Naive thymus-derived CD8-positive, alpha-beta T cell (primary cell): Measurements from ENCODE around the gene TRIM61. TPM values are rescaled to one million over a fixed set of nuclear protein-coding genes. Genes with fewer than 3 reads are reported as not detected.
"Not testable (repeated sequence)": the region's sequence is repeated elsewhere in the genome, so short reads cannot be mapped to it uniquely, and the experiment has no call there.

ENCODE experiments used
- ATAC-seq, 2 donors: fragments of 150-1000 bp; cut with Tn5 transposase in 1 of 2; sonication (Bioruptor Pico), chemical (Tn5 transposase) in 1 of 2; 1 replicate in 1 of 2; 2 replicates in 1 of 2; pipeline ENCODE4 v1.10.0; 2021; ENCODE audit warnings: mild to moderate bottlenecking in 2 of 2, moderate library complexity in 2 of 2
- POLR2A ChIA-PET: fragments of 350-600 bp; sonication (Branson Sonifier 250); formaldehyde crosslinking; loops from one replicate; lab custom pipeline; 2021; ENCODE audit warnings: antibody characterized with exemption; lab: Charles Lee
- DNase-seq, 10 donors: peaks; one replicate each; pipeline versions ENCODE4 v3.0.0 to v3.0.0-alpha.2; 2020 to 2022
- H3K27ac Mint-ChIP-seq, 10 donors: one replicate each; pipeline ENCODE4 v1.8.0; 2020 to 2022; ENCODE audit warnings: mild to moderate bottlenecking in 10 of 10, mixed read lengths in 10 of 10, moderate library complexity in 4 of 10, inconsistent platforms in 1 of 10
- H3K27me3 Mint-ChIP-seq, 5 donors: one replicate each; pipeline ENCODE4 v1.8.0; 2021 to 2022; ENCODE audit warnings: mixed read lengths in 5 of 5
- H3K36me3 Mint-ChIP-seq, 3 donors: one replicate each; pipeline ENCODE4 v1.8.0; 2020 to 2022; ENCODE audit warnings: mixed read lengths in 3 of 3, mild to moderate bottlenecking in 2 of 3, inconsistent platforms in 1 of 3
- H3K4me1 Mint-ChIP-seq, 4 donors: one replicate each; pipeline ENCODE4 v1.8.0; 2021 to 2022; ENCODE audit warnings: mixed read lengths in 4 of 4
- H3K4me3 Mint-ChIP-seq, 10 donors: one replicate each; pipeline ENCODE4 v1.8.0; 2020 to 2022; ENCODE audit warnings: mild to moderate bottlenecking in 10 of 10, mixed read lengths in 10 of 10, moderate library complexity in 6 of 10, inconsistent platforms in 1 of 10
- H3K9me3 Mint-ChIP-seq, 9 donors: one replicate each; pipeline ENCODE4 v1.8.0; 2020 to 2022; ENCODE audit warnings: mixed read lengths in 9 of 9, mild to moderate bottlenecking in 3 of 9, inconsistent platforms in 1 of 9, moderate library complexity in 1 of 9
- polyA plus RNA-seq, 3 donors: library from polyadenylated mRNA; unstranded; fragments of 300-500 nt; fragmentation: Illumina TruSeq; gene quantifications; one replicate each; pipeline ENCODE4 v1.2.3, GENCODE V29; 2021
- total RNA-seq, 8 experiments: library from RNA in 2 of 8; stranded (reverse) in 2 of 8; gene quantifications; one replicate each; pipeline ENCODE4 v1.2.3 and lab custom pipeline; 2021 to 2026

The TRIM61 gene
- total and polyA plus RNA-seq, 5 experiments from 2014 or later = 1.4 to 2.6 (median 1.7) TPM

DNA sequence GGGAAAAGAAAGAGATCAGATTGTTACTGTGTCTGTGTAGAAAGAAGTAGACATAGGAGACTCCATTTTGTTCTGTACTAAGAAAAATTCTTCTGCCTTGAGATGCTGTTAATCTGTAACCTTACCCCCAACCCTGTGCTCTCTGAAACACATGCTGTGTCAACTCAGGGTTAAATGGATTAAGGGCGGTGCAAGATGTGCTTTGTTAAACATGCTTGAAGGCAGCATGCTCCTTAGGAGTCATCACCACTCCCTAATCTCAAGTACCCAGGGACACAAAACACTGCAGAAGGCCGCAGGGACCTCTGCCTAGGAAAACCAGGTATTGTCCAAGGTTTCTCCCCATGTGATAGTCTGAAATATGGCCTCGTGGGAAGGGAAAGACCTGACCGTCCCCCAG is 24.5 kb upstream of the TRIM61 start:
- ATAC-seq, DNase-seq, H3K4me1 Mint-ChIP-seq, POLR2A ChIA-PET, H3K36me3 Mint-ChIP-seq, H3K27ac Mint-ChIP-seq, H3K9me3 Mint-ChIP-seq, H3K4me3 Mint-ChIP-seq: not testable (repeated sequence)
- peaks cover 9 to 47% (median 12%) of the 10 kb centered on the region in 5 donors for H3K27me3 Mint-ChIP-seq

GRCh38 chr4:164998526-164999080 is 21.1 kb upstream of the TRIM61 start:
- H3K9me3 Mint-ChIP-seq, H3K4me1 Mint-ChIP-seq, ATAC-seq, H3K4me3 Mint-ChIP-seq, H3K36me3 Mint-ChIP-seq, POLR2A ChIA-PET, DNase-seq: not testable (repeated sequence)
- peak overlapping the region in 1 of 10 donors; percentile 61 for H3K27ac Mint-ChIP-seq
- peaks cover 9 to 29% (median 11%) of the 10 kb centered on the region in 5 donors for H3K27me3 Mint-ChIP-seq

DNA sequence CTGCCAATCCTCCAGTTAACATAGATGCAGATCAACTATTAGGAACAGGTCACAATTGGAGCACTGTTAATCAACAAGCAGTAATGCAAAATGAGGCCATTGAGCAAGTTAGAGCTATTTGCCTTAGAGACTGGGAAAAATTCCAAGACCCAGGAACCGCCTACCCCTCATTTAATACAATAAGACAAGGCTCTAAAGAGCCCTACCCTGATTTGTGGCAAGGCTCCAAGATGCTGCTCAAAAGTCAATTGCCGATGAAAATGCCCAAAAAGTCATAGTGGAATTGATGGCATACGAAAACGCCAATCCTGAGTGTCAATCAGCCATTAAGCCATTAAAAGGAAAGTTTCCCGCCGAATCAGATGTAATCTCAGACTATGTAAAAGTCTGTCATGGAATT is 20.5 kb upstream of the TRIM61 start:
- no peak overlapping the region for H3K4me3 Mint-ChIP-seq
- H3K27me3 Mint-ChIP-seq = peaks cover 9 to 29% (median 11%) of the 10 kb centered on the region in 5 donors
- no peaks in the 10 kb centered on the region for H3K9me3 Mint-ChIP-seq
- H3K36me3 Mint-ChIP-seq = no peaks in the 10 kb centered on the region
- POLR2A ChIA-PET = no interaction called here
- DNase-seq (no peak), ATAC-seq (no peak)
- H3K4me1 Mint-ChIP-seq = no peaks in the 10 kb centered on the region
- no peak overlapping the region for H3K27ac Mint-ChIP-seq

- POLR2A ChIA-PET = no interaction called here
- H3K4me1 Mint-ChIP-seq = no peaks in the 10 kb centered on the region
- no peak for ATAC-seq
- DNase-seq = no peak
- H3K9me3 Mint-ChIP-seq = no peaks in the 10 kb centered on the region
- no peak overlapping the region for H3K4me3 Mint-ChIP-seq
- H3K27ac Mint-ChIP-seq = no peak overlapping the region
- H3K36me3 Mint-ChIP-seq = no peaks in the 10 kb centered on the region
- peaks cover 9 to 29% (median 13%) of the 10 kb centered on the region in 5 donors for H3K27me3 Mint-ChIP-seq
These were observed 19.9 kb upstream of the TRIM61 start for GRCh38 chr4:164997324-164997723.

DNA sequence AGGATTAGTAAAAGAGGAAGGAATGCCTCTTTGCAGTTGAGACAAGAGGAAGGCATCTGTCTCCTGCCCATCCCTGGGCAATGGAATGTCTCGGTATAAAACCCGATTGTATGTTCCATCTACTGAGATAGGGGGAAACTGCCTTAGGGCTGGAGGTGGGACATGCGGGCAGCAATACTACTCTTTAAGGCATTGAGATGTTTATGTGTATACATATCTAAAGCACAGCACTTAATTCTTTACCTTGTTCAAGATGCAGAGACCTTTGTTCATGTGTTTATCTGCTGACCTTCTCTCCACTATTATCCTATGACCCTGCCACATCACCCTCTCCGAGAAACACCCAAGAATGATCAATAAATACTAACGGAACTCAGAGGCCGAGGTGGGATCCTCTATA is 18.7 kb upstream of the TRIM61 start:
- POLR2A ChIA-PET, ATAC-seq, H3K9me3 Mint-ChIP-seq, H3K36me3 Mint-ChIP-seq, H3K27ac Mint-ChIP-seq, H3K4me1 Mint-ChIP-seq, DNase-seq: not testable (repeated sequence)
- Mint-ChIP-seq H3K27me3 (peaks cover 9 to 38% (median 18%) of the 10 kb centered on the region in 5 donors), H3K4me3 (peak overlapping the region in 1 of 10 donors; percentile 20)

DNA sequence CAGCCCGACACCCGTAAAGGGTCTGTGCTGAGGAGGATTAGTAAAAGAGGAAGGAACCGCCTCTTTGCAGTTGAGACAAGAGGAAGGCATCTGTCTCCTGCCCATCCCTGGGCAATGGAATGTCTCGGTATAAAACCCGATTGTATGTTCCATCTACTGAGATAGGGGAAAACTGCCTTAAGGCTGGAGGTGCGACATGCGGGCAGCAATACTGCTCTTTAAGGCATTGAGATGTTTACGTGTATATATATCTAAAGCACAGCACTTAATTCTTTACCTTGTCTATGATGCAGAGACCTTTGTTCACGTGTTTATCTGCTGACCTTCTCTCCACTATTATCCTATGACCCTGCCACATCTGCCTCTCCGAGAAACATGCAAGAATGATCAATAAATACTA is 13.3 kb upstream of the TRIM61 start:
- H3K4me3 Mint-ChIP-seq, ATAC-seq, POLR2A ChIA-PET, H3K36me3 Mint-ChIP-seq, H3K4me1 Mint-ChIP-seq, H3K27ac Mint-ChIP-seq, H3K9me3 Mint-ChIP-seq, DNase-seq: not testable (repeated sequence)
- peaks cover 1 to 16% (median 8%) of the 10 kb centered on the region in 5 donors for H3K27me3 Mint-ChIP-seq

DNA sequence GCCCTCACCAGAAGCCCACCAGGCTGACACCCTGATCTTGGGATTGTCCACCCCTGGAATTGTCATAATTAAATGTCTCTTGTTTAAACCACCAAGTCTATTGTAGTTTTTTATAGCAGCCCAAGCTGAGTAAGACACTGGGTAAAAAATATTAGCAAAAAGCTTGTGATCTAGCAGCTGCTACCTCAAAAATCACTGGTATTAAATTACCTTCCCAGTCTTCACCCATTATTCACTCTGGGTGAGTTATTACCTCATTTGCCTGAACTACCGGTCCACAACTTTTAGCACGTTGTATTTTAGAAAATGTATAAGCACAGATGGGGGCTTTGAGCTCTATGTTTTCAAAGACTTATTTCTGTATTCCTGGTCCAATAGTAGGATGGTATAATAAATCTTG is 12.0 kb upstream of the TRIM61 start:
- POLR2A ChIA-PET = no interaction called here
- Mint-ChIP-seq H3K27me3 (peaks cover 0 to 15% (median 8%) of the 10 kb centered on the region in 5 donors), H3K36me3 (no peaks in the 10 kb centered on the region), H3K27ac (no peak overlapping the region), H3K4me1 (no peaks in the 10 kb centered on the region), H3K4me3 (no peak overlapping the region), H3K9me3 (peaks cover 0 to 4% (median 0%) of the 10 kb centered on the region in 9 donors)
- no peak for ATAC-seq
- DNase-seq = no peak

DNA sequence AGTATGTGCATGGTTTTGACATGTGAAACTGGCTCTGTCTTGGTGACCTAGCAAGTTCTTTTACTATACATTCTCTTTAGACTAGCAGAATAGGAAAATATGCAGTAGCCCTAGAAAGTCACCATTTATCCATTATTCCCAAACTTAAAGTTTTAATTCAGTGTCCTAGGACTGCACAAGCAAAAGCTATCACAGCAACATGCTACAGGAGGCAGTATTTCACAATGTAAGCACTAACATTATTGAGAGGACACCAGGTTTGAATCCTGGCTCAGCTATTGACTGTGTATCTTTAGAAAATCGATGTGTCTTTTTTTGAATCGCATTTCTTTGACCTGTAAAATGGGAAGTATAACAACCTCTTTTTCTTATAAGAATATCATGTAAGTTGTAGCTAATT is 5.5 kb downstream of the TRIM61 start:
- H3K9me3 Mint-ChIP-seq, H3K27me3 Mint-ChIP-seq: not testable (repeated sequence)
- H3K4me1 Mint-ChIP-seq = peaks cover 2 to 10% (median 4%) of the 10 kb centered on the region in 4 donors

DNA sequence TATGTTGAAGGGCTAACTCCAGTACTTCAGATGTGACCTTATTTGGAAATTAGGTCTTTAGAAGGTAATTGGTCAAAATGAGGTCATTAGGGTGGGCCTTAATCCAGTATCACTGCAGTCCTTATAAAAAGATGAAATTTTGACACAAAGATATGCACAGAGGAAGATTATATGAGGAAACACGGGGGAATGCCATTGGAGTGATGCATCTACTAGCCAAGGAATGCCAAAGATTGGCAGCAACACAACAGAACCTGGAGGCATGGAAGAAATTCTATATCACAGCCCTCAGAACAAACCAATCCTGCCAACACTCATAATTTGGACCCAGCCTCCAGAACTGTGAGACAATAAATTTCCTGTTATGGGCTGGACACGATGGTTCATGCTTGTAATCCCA is 17.6 kb downstream of the TRIM61 start:
- Mint-ChIP-seq H3K4me3 (no peak overlapping the region), H3K4me1 (peaks cover 6 to 28% (median 22%) of the 10 kb centered on the region in 4 donors), H3K36me3 (peaks cover 2 to 36% (median 19%) of the 10 kb centered on the region in 3 donors), H3K27me3 (peaks cover 0 to 3% (median 0%) of the 10 kb centered on the region in 5 donors), H3K27ac (no peak overlapping the region), H3K9me3 (peaks cover 0 to 52% (median 17%) of the 10 kb centered on the region in 9 donors)
- POLR2A ChIA-PET = no interaction called here
- DNase-seq (no peak), ATAC-seq (no peak)

More for the DNA sequence above, 5.5 kb downstream of the TRIM61 start:
- H3K27ac Mint-ChIP-seq, POLR2A ChIA-PET, ATAC-seq, H3K4me3 Mint-ChIP-seq, DNase-seq: not testable (repeated sequence)
- H3K36me3 Mint-ChIP-seq = peaks cover 0 to 39% (median 9%) of the 10 kb centered on the region in 3 donors

DNA sequence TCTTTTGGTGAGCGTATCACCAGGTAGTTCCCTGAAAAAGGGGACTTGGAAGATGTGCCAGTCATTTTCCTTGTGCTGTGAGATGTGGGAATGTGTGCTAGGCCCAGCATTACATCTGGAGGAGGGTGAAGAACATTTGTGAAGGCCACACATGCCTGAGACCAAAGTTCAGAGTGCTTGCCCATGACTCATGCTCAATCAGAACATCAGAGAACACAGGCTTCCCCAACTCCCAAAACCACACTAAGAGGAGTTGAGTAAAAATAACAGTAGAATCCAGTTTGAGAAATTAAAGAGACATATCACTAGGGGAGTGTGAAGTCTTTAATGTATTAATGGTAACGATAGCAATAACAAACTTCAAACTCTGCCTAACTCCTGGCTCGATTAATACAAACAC is 18.0 kb downstream of the TRIM61 start:
- H3K27ac Mint-ChIP-seq, H3K4me3 Mint-ChIP-seq, H3K27me3 Mint-ChIP-seq, ATAC-seq, POLR2A ChIA-PET, DNase-seq: not testable (repeated sequence)
- peaks cover 6 to 28% (median 22%) of the 10 kb centered on the region in 4 donors for H3K4me1 Mint-ChIP-seq
- H3K9me3 Mint-ChIP-seq = peaks cover 0 to 47% (median 17%) of the 10 kb centered on the region in 9 donors
- H3K36me3 Mint-ChIP-seq = peaks cover 2 to 36% (median 19%) of the 10 kb centered on the region in 3 donors

DNA sequence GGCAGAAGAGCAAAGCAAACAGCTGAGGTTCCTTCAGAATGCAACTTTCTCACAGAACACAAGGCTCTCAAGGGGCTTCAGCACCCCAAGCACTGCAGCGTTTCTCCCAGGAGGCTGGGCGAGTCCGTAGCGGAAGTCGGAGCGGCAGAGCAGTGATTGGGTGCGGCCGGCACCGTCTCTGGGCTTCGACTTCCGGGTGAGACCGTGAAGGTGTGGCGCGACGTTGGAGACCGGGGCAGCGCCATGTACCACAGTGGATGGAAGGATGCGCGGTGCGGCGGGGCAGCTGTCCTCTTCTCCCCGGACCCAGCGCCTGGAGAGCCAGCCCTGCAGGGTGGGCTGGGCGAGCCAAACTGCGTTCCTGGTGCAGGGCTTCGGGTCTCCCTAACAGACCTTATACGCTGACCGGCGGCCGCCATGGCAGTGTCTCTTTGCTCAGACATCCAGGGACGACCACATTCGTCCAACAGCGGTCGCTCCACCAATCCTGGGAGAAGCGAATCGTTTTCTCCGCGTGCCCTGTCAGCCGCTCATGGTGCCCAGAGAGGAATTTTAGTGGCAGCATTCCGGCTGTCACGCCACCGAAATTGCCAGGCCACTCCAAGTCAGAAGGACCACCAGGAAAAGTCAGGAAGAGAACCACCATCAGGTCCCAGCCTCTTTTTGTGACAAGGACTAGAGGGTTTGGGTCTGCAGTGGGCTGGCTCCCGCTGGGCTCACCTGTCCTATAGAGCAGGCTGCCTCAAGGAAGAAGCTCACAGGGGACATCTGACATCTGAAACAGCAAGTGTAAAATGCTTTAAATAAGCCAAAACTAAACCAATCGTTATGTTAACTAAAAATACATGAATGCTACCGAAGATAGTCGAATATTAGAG is 20.5 kb downstream of the TRIM61 start:
- Mint-ChIP-seq H3K9me3 (peaks cover 0 to 45% (median 17%) of the 10 kb centered on the region in 9 donors), H3K4me3 (peak overlapping the region; percentile 86 to 93 (median 90)), H3K27me3 (peaks cover 0 to 10% (median 3%) of the 10 kb centered on the region in 5 donors), H3K4me1 (peaks cover 8 to 28% (median 22%) of the 10 kb centered on the region in 4 donors), H3K36me3 (peaks cover 2 to 45% (median 22%) of the 10 kb centered on the region in 3 donors), H3K27ac (peak overlapping the region; percentile 73 to 91 (median 84))
- ATAC-seq (peak; percentile 100), DNase-seq (peak; percentile 42 to 89 (median 68))
- POLR2A ChIA-PET = interaction anchor here (0.6 to 1.7 kb wide), 4 partner anchors 10 to 1463 kb away, joined by 3 to 9 read pairs (median 4); partner anchors contain the start of genes TMA16 and TRIM61

GRCh38 chr4:164955107-164955805 is 22.2 kb downstream of the TRIM61 start:
- H3K27ac Mint-ChIP-seq = peak overlapping the region in 4 of 10 donors; percentile 14 to 83 (median 54)
- peaks cover 0 to 34% (median 12%) of the 10 kb centered on the region in 9 donors for H3K9me3 Mint-ChIP-seq
- DNase-seq (no peak), ATAC-seq (no peak)
- peaks cover under 1 to 15% (median 11%) of the 10 kb centered on the region in 5 donors for H3K27me3 Mint-ChIP-seq
- H3K36me3 Mint-ChIP-seq = peaks cover 2 to 41% (median 22%) of the 10 kb centered on the region in 3 donors
- POLR2A ChIA-PET = interaction anchor here (0.6 to 1.7 kb wide), 2 partner anchors 22 to 372 kb away, joined by 3 to 9 read pairs; partner anchors contain the start of genes MSMO1 and TRIM61
- peaks cover 8 to 28% (median 22%) of the 10 kb centered on the region in 4 donors for H3K4me1 Mint-ChIP-seq
- peak overlapping the region; percentile 37 to 90 (median 68) for H3K4me3 Mint-ChIP-seq
